GM10248 (cell line): ENCODE measurements around the gene SPOCK3.

ENCODE experiments used
- CTCF ChIA-PET: fragments of 300-600 bp; sonication (Branson Sonifier 250); formaldehyde crosslinking; extraction: SDS; loops from one replicate; lab custom pipeline; 2021; ENCODE audit warnings: antibody characterized with exemption; lab: Yijun Ruan, JAX
- POLR2A ChIA-PET: fragments of 350-650 bp; sonication (Branson Sonifier 250); formaldehyde crosslinking; extraction: SDS; loops from one replicate; lab custom pipeline; 2020; ENCODE audit warnings: antibody characterized with exemption; lab: Yijun Ruan, JAX
- DNase-seq: peaks from one replicate; pipeline ENCODE4 v3.0.0; 2012; ENCODE audit errors: extremely low spot score
- TF ChIP-seq, protein P1 (sequence below): IDR thresholded peaks from 2 replicates; pipeline ENCODE4 v1.5.1; 2012; ENCODE audit warnings: mild to moderate bottlenecking, low read depth; ENCODE audit errors: extremely low read depth, missing control alignments, control extremely low read depth

SPOCK3 gene

DNA sequence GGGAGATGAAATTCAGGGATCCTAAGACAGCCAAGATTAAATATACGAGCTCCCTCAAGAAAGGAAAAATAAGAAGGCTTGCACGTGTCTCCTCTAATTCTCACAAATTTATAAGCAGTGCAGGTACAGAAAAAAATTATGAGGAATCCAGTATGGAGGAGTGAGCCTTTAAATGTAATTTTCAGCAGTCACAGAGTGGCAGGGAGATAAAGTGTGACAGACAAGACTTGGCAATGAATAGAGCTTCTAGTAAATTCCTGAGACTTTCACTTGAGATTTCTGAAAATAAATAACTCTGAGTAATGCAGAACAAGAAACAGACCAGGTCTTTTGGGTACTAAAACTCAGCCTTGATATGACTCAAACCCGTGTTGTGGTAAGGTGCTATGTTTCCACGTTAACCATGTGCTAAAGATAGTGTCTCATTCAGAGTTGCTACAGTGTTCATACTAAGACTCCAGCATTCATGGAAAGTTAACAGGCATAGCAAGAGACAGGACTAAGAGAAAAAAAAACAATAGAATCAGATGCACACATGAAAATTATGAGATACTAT, 119.8 kb downstream of the SPOCK3 start:
- POLR2A ChIA-PET, result no interaction called here
- DNase-seq, result no peak
- TF ChIP-seq, protein P1, sequence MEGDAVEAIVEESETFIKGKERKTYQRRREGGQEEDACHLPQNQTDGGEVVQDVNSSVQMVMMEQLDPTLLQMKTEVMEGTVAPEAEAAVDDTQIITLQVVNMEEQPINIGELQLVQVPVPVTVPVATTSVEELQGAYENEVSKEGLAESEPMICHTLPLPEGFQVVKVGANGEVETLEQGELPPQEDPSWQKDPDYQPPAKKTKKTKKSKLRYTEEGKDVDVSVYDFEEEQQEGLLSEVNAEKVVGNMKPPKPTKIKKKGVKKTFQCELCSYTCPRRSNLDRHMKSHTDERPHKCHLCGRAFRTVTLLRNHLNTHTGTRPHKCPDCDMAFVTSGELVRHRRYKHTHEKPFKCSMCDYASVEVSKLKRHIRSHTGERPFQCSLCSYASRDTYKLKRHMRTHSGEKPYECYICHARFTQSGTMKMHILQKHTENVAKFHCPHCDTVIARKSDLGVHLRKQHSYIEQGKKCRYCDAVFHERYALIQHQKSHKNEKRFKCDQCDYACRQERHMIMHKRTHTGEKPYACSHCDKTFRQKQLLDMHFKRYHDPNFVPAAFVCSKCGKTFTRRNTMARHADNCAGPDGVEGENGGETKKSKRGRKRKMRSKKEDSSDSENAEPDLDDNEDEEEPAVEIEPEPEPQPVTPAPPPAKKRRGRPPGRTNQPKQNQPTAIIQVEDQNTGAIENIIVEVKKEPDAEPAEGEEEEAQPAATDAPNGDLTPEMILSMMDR, result no peak
- CTCF ChIA-PET, result interaction anchor here (0.7 to 1.7 kb wide), 4 partner anchors 12 to 176 kb away, joined by 3 to 4 read pairs (median 4); no protein-coding TSS in a partner anchor

DNA sequence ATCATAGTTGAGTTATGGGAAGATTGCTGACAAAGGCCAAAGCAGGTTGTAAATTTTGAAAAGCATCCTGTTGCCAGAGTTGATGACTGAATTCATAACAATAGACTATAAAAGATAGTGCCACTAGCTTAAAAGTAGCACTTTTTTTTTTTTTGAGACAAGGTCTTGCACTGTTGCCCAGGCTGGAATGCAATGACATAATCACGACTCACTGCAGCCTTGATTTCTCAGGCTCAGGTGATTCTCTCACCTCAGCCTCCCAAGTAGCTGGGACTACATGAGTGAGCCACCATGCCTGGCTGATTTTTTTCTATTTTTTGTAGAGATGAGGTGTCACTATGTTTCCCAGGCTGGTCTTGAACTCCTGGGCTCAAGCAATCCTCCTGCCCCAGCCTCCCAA, 122.7 kb downstream of the SPOCK3 start:
- TF ChIP-seq, protein P1, result no peak
- POLR2A ChIA-PET, result no interaction called here
- CTCF ChIA-PET, result no interaction called here

DNA sequence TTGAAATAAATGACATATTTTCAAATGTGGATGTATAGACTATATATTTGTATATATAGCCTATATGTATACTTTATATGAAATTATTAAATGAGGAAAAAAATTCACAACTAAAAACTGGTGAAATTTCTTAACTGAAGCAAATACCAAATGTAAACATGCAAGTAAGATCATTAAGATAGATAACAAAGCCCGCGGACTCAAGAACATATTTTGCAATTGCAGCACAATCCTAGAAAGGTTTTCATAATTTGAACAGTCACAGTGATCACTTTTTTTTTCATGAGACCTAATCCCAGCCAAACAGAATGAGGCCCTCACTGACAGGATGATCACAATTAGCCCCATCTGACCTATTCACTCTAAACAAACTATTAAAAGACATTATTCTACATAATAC, 123.2 kb downstream of the SPOCK3 start:
- no peak for DNase-seq
- TF ChIP-seq, protein P1, result no peak
- POLR2A ChIA-PET, result no interaction called here
- CTCF ChIA-PET, result no interaction called here

More for the DNA sequence above, 122.7 kb downstream of the SPOCK3 start:
- no peak for DNase-seq

DNA sequence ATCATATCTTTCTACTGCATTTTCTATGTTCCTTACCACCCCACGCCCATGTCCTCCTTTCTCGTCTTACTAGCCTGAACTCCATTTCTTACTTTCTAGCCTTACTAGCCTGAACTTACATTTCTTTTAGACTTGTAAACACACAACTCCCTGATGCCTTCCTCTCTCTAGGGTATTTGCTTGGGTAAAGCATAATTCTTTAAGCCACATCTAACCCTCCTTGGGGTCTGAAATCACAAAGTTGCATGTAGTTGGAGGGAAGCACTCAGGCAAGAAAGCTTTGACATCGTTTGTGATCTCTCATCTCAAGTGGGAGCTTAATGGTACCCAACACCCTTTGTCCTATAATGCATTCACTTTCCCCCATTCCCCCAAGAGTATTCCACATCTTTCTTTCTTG, 124.4 kb downstream of the SPOCK3 start:
- ChIA-PET POLR2A (interaction anchor here (0.5 kb wide), 1 partner anchor 553 kb away, joined by 3 read pairs; no protein-coding TSS in a partner anchor), CTCF (interaction anchor here (1.0 kb wide), 1 partner anchor 13 kb away, joined by 3 read pairs; no protein-coding TSS in a partner anchor)
- TF ChIP-seq, protein P1, result no peak
- no peak for DNase-seq

DNA sequence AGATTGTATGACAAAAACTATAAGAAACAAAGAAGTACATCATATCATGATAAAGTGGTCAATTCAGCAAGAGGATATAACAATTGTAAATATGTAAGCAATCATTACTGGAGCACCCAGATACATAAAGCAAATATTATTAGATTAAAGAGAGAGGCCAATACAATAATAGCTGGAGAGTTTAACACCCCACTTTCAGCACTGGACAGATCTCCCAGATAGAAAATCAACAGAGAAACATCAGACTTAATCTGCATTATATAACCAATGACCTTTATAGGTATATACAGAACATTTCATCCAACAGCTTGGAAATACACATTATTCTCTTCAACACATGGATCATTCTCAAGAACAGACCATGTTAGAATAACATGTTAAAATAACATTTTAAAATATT, 128.4 kb downstream of the SPOCK3 start:
- TF ChIP-seq, protein P1, result no peak
- no peak for DNase-seq
- POLR2A ChIA-PET, result no interaction called here
- CTCF ChIA-PET, result no interaction called here

DNA sequence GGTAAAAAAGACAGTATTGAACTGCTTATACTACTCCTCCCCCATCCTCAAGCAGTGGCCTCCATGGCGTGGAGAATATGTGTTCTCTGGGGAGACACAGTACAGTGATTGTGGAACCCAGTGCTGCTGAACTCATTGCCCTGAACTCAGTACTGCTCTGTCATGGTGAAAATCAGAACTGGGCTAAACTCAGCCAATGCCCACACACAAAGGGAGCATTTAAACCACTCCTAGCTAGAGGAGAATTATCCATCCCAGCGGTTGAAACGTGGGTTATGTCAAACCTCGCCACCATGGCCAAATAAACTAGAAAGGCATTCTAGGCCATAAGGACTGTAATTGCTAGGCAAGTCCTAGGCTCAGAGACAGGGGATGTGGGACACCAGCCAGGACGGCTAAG, 131.8 kb downstream of the SPOCK3 start:
- CTCF ChIA-PET, result no interaction called here
- TF ChIP-seq, protein P1, result no peak
- no peak for DNase-seq
- POLR2A ChIA-PET, result no interaction called here
